GM11168 (cell line): ENCODE results near the gene TASOR2.

Experiments used
- in situ Hi-C: fragments of 300-500 bp; cut with MboI; formaldehyde crosslinking; loops from one replicate; pipeline ENCODE4 v1.12.0; 2022; ENCODE audit warnings: low sequenced_read_pairs; ENCODE audit not compliant: unreplicated experiment

TASOR2 gene

GRCh38 chr10:5679606-5680005 lies 5.0 kb upstream of the TASOR2 start:
- in situ Hi-C loops, result no loop called here

- in situ Hi-C loops, result no loop called here
Measured at GRCh38 chr10:5681930-5682329, 2.7 kb upstream of the TASOR2 start.

- in situ Hi-C loops, result no loop called here
Measured at GRCh38 chr10:5683065-5683464, 1.6 kb upstream of the TASOR2 start.

- in situ Hi-C loops, result no loop called here
Measured at GRCh38 chr10:5684971-5685763, 529 bp downstream of the TASOR2 start.

- in situ Hi-C loops, result no loop called here
Measured at GRCh38 chr10:5685764-5686240, 1.2 kb downstream of the TASOR2 start.

GRCh38 chr10:5688587-5688986 lies 3.9 kb downstream of the TASOR2 start:
- in situ Hi-C loops, result no loop called here

- in situ Hi-C loops, result no loop called here
Measured at GRCh38 chr10:5691786-5692185, 7.1 kb downstream of the TASOR2 start.

- in situ Hi-C loops, result no loop called here
Measured at GRCh38 chr10:5692461-5693358, 8.1 kb downstream of the TASOR2 start.

- in situ Hi-C loops, result no loop called here
Measured at GRCh38 chr10:5694573-5694972, 9.9 kb downstream of the TASOR2 start.

- in situ Hi-C loops, result no loop called here
Measured at GRCh38 chr10:5697342-5697741, 12.7 kb downstream of the TASOR2 start.

GRCh38 chr10:5698062-5698461 lies 13.4 kb downstream of the TASOR2 start:
- in situ Hi-C loops, result no loop called here

- in situ Hi-C loops, result no loop called here
Measured at GRCh38 chr10:5708356-5708755, 23.7 kb downstream of the TASOR2 start.

GRCh38 chr10:5709865-5710264 lies 25.2 kb downstream of the TASOR2 start:
- in situ Hi-C loops, result no loop called here

- in situ Hi-C loops, result no loop called here
Measured at GRCh38 chr10:5710859-5711258, 26.2 kb downstream of the TASOR2 start.

- in situ Hi-C loops, result no loop called here
Measured at GRCh38 chr10:5711642-5712041, 27.0 kb downstream of the TASOR2 start.

GRCh38 chr10:5719546-5719945 lies 34.9 kb downstream of the TASOR2 start:
- in situ Hi-C loops, result no loop called here

- in situ Hi-C loops, result no loop called here
Measured at GRCh38 chr10:5720182-5720581, 35.5 kb downstream of the TASOR2 start.

GRCh38 chr10:5723692-5724091 lies 39.1 kb downstream of the TASOR2 start:
- in situ Hi-C loops, result no loop called here

GRCh38 chr10:5730766-5731165 lies 46.1 kb downstream of the TASOR2 start:
- in situ Hi-C loops, result no loop called here

GRCh38 chr10:5731559-5731958 lies 46.9 kb downstream of the TASOR2 start:
- in situ Hi-C loops, result no loop called here

GRCh38 chr10:5732141-5732540 lies 47.5 kb downstream of the TASOR2 start:
- in situ Hi-C loops, result no loop called here
